Measurements from ENCODE around the gene TMEM121B.

The TMEM121B gene

DNA sequence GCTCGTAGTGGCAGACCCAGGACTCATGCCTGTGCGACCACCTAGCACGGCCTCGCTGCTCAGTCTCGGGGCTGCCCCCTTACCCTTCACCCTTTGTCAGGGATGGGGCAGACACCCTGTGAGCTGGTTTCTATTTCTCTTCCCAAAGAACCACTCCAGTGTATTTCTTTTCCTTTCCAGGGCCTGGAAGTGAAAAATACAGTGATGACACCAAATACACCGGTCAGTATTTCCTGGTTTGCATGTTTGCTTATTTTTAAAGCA, 13.7 kb downstream of the TMEM121B start:
- no peak overlapping the region for H3K27ac ChIP-seq (ENCODE audit: insufficient read depth in 1 of 2, low read depth in 1 of 2, low read length in 2 of 2, poor library complexity in 1 of 2, severe bottlenecking in 2 of 2)
- CTCF ChIA-PET = interaction anchor here (1.1 to 2.5 kb wide), 5 partner anchors 9 to 64 kb away, joined by 3 to 11 read pairs (median 7); no protein-coding TSS in a partner anchor
- H3K36me3 ChIP-seq (ENCODE audit: control insufficient read depth in 4 of 4, insufficient read depth in 4 of 4, low read length in 3 of 4) = peaks cover 2 to 75% (median 29%) of the 10 kb centered on the region in 4 experiments
- H3K27me3 ChIP-seq (replicated peaks in 2 of 5; ENCODE audit: control insufficient read depth in 4 of 5, insufficient read depth in 5 of 5, low read length in 4 of 5) = peaks cover 0 to 5% (median 2%) of the 10 kb centered on the region in 5 experiments
- H3K4me3 ChIP-seq (ENCODE audit: control insufficient read depth in 1 of 7, extremely low read depth in 1 of 7, insufficient read depth in 4 of 7, low read depth in 2 of 7, low read length in 6 of 7) = peak overlapping the region in 4 of 7 experiments; percentile 28 to 64 (median 46)
- no peaks in the 10 kb centered on the region for H3K9me3 ChIP-seq (ENCODE audit: control extremely low read depth in 1 of 5, control insufficient read depth in 4 of 5, insufficient read depth in 2 of 5, low read depth in 1 of 5, low read length in 4 of 5)
- no peak for DNase-seq
- H3K4me1 ChIP-seq (ENCODE audit: control extremely low read depth in 1 of 4, control insufficient read depth in 4 of 4, insufficient read depth in 4 of 4, low read length in 3 of 4) = peaks cover 15 to 70% (median 43%) of the 10 kb centered on the region in 4 experiments
- WGBS (ENCODE audit: insufficient coverage) = 95% methylated on average over 5 of the region's 6 CpGs
- POLR2A ChIA-PET = interaction anchor here (0.5 to 1.2 kb wide), 5 partner anchors 9 to 50 kb away, joined by 3 to 4 read pairs (median 3); no protein-coding TSS in a partner anchor

DNA sequence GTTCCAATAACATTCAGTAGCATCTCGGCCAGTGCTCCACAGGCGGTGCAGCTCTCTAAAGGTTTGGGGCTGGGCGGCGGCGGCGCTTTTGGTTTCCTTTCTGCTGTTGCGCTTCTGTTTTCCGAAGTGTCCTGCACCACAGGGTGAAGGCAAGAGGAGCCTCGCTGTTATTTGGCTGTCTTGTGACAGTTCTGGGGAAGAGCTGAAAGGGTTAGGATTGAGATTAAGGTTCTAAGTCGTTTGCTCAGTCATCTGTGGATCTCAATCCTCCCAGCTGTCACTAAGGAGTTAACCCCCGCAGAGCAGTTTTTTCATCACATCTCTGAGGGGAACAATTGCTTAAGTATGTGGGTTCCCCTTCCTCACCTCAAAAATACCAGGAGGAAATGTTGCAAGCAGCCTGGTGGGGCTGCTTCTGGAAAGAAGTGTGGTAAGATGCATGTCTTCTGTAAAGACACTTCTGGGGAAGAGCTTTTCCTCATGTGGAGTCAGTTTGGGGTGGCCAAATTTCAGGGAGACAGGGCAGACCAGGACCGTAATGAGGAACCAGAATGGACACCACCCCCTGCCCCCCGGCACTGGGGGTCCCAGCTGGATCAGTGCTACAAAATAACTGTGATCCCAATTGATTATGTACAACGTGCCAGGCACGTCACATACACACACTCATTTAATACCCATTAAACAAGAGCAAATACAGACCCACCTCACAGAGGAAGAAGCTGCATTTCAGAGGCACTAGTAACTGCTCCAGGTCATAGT, 14.2 kb downstream of the TMEM121B start:
- peaks cover 0 to 5% (median 2%) of the 10 kb centered on the region in 5 experiments for H3K27me3 ChIP-seq (replicated peaks in 2 of 5; ENCODE audit: control insufficient read depth in 4 of 5, insufficient read depth in 5 of 5, low read length in 4 of 5)
- H3K36me3 ChIP-seq (ENCODE audit: control insufficient read depth in 4 of 4, insufficient read depth in 4 of 4, low read length in 3 of 4) = peaks cover 2 to 76% (median 29%) of the 10 kb centered on the region in 4 experiments
- peak overlapping the region in 6 of 7 experiments; percentile 7 to 64 (median 46) for H3K4me3 ChIP-seq (ENCODE audit: control insufficient read depth in 1 of 7, extremely low read depth in 1 of 7, insufficient read depth in 4 of 7, low read depth in 2 of 7, low read length in 6 of 7)
- WGBS (ENCODE audit: insufficient coverage) = 3% methylated on average over 5 of the region's 15 CpGs
- ChIA-PET POLR2A (interaction anchor here (0.5 to 1.2 kb wide), 5 partner anchors 8 to 51 kb away, joined by 3 to 4 read pairs (median 3); no protein-coding TSS in a partner anchor), CTCF (interaction anchor here (1.7 to 2.9 kb wide), 6 partner anchors 9 to 64 kb away, joined by 4 to 18 read pairs (median 8); no protein-coding TSS in a partner anchor)
- no peak overlapping the region for H3K27ac ChIP-seq (ENCODE audit: insufficient read depth in 1 of 2, low read depth in 1 of 2, low read length in 2 of 2, poor library complexity in 1 of 2, severe bottlenecking in 2 of 2)
- no peaks in the 10 kb centered on the region for H3K9me3 ChIP-seq (ENCODE audit: control extremely low read depth in 1 of 5, control insufficient read depth in 4 of 5, insufficient read depth in 2 of 5, low read depth in 1 of 5, low read length in 4 of 5)
- H3K4me1 ChIP-seq (ENCODE audit: control extremely low read depth in 1 of 4, control insufficient read depth in 4 of 4, insufficient read depth in 4 of 4, low read length in 3 of 4) = peaks cover 15 to 75% (median 48%) of the 10 kb centered on the region in 4 experiments
- peak; percentile 72 to 89 (median 89) for DNase-seq

DNA sequence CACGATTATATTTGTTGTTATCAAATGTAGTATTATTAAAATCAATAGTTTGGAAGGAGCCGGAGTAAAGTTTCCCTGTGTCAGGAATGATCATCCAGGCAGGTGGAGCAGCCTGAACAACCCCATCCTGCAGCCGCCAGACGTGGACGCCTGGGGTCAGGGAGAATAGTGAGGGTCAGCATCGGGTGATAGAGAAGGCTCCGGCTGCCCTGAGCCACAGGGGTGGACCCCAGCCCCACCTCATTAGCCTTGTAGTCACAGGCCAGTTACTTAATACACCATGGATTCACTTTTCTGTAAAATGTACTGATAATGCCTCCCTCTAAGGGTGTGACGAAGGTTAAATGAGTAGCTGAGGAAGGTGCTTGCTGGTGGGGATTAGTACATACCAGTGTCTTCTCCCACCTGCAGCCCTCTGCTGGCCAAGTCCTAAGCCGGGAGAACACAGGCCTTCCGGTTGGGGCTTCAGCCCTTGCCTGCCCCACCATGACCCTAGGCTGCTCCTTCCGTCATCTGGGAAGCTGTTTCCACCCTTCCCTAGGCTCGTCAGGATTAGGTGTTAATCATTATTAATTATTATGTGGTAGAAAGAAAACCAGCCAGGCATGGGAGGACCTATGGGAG, 14.9 kb downstream of the TMEM121B start:
- CTCF ChIA-PET = interaction anchor here (1.7 to 2.9 kb wide), 6 partner anchors 10 to 65 kb away, joined by 4 to 18 read pairs (median 8); no protein-coding TSS in a partner anchor
- WGBS (ENCODE audit: insufficient coverage) = 60% methylated on average over 5 of the region's 12 CpGs

DNA sequence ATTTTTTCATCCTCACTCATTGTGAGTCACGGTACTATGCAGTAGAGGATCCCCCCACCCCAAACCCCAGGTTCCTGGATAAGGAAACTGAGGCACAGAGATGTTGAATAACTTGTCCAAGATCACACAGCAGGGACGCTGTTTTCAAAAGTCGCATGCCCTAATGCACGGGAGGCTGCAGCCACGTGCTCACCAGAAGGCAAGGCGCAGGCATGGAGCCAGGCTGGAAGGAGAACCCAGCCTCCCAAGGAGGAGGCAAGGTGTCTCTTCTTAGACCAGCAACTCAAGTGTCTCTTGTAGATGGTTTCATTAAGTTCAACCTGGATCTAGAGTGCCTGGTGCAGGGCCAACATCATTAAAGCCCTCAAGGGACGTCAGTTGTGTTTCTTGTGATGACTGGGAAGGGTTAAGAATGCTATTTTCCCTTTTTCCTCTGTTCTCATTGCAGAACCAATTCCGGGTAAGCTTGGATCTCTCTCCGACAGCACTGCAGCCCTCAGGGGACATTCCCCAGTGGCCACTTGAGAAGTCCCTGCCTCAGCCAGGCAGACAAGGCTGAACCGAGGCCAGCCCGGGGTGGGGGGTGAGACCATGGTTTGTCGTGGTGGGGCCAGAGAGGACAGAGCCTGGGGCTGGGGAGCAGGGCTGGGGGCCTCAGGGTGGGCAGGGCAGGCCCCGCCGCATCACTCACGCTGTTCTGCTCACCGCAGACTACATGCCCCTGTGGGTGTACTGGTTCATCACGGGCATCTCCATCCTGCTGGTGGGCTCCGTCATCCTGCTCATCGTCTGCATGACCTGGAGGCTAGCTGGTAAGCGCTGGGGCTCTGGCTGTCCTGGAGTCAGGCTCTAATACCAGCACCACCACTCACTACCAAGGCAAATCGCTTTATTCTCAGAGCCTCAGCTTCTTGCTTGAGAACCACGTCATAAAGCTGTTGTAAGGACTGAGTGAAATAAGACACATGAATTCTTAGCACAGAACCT, 15.7 kb downstream of the TMEM121B start:
- 97% methylated on average over 19 of the region's 22 CpGs for WGBS (ENCODE audit: insufficient coverage)
- Histone ChIP-seq H3K9me3 (ENCODE audit: control extremely low read depth in 1 of 5, control insufficient read depth in 4 of 5, insufficient read depth in 2 of 5, low read depth in 1 of 5, low read length in 4 of 5) (no peaks in the 10 kb centered on the region), H3K4me1 (ENCODE audit: control extremely low read depth in 1 of 4, control insufficient read depth in 4 of 4, insufficient read depth in 4 of 4, low read length in 3 of 4) (peaks cover 24 to 82% (median 62%) of the 10 kb centered on the region in 4 experiments), H3K27me3 (replicated peaks in 2 of 5; ENCODE audit: control insufficient read depth in 4 of 5, insufficient read depth in 5 of 5, low read length in 4 of 5) (peaks cover 0 to 8% (median 0%) of the 10 kb centered on the region in 5 experiments), H3K4me3 (ENCODE audit: control insufficient read depth in 1 of 7, extremely low read depth in 1 of 7, insufficient read depth in 4 of 7, low read depth in 2 of 7, low read length in 6 of 7) (no peak overlapping the region), H3K36me3 (ENCODE audit: control insufficient read depth in 4 of 4, insufficient read depth in 4 of 4, low read length in 3 of 4) (peaks cover 6 to 78% (median 36%) of the 10 kb centered on the region in 4 experiments), H3K27ac (ENCODE audit: insufficient read depth in 1 of 2, low read depth in 1 of 2, low read length in 2 of 2, poor library complexity in 1 of 2, severe bottlenecking in 2 of 2) (no peak overlapping the region)
- no peak for DNase-seq
- ChIA-PET POLR2A (no interaction called here), CTCF (interaction anchor here (0.5 to 2.9 kb wide), 6 partner anchors 9 to 446 kb away, joined by 3 to 18 read pairs (median 4); no protein-coding TSS in a partner anchor)

More for the DNA sequence above, 14.9 kb downstream of the TMEM121B start:
- no peak for DNase-seq
- peaks cover 20 to 81% (median 54%) of the 10 kb centered on the region in 4 experiments for H3K4me1 ChIP-seq (ENCODE audit: control extremely low read depth in 1 of 4, control insufficient read depth in 4 of 4, insufficient read depth in 4 of 4, low read length in 3 of 4)
- no peak overlapping the region for H3K27ac ChIP-seq (ENCODE audit: insufficient read depth in 1 of 2, low read depth in 1 of 2, low read length in 2 of 2, poor library complexity in 1 of 2, severe bottlenecking in 2 of 2)
- H3K4me3 ChIP-seq (ENCODE audit: control insufficient read depth in 1 of 7, extremely low read depth in 1 of 7, insufficient read depth in 4 of 7, low read depth in 2 of 7, low read length in 6 of 7) = peak overlapping the region in 5 of 7 experiments; percentile 32 to 64 (median 52)
- H3K9me3 ChIP-seq (ENCODE audit: control extremely low read depth in 1 of 5, control insufficient read depth in 4 of 5, insufficient read depth in 2 of 5, low read depth in 1 of 5, low read length in 4 of 5) = no peaks in the 10 kb centered on the region
- peaks cover 0 to 5% (median 1%) of the 10 kb centered on the region in 5 experiments for H3K27me3 ChIP-seq (replicated peaks in 2 of 5; ENCODE audit: control insufficient read depth in 4 of 5, insufficient read depth in 5 of 5, low read length in 4 of 5)
- POLR2A ChIA-PET = interaction anchor here (0.8 to 1.2 kb wide), 3 partner anchors 8 to 51 kb away, joined by 3 to 4 read pairs (median 4); no protein-coding TSS in a partner anchor
- peaks cover 2 to 76% (median 32%) of the 10 kb centered on the region in 4 experiments for H3K36me3 ChIP-seq (ENCODE audit: control insufficient read depth in 4 of 4, insufficient read depth in 4 of 4, low read length in 3 of 4)

DNA sequence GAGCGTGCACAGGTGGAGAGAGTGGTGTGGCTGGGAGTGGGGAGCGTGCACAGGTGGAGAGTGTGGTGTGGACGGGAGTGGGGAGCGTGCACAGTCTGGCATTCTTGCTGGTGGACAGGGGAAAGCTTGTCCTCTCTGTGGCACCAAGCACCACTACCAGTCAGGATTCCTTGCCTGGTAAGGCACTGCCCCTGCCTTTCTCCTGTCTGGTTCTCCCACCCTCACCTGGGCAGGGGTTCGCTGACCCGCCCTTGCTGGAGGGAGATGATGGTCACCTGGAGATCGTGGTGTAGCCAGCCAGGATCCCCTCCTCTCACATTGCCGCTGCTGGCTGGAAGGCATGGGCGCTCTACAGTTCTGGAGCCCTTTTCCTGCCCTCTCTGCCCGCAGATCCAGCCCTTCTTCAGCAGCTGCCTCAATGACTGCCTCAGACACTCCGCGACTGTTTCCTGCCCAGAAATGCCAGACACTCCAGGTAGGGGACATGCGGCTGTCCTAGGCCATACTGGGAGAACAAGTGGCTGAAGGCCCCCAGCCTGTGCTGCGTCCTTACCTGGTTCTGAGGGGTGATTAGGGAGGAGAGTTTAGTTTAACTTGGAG, 16.7 kb downstream of the TMEM121B start:
- peaks cover 30 to 91% (median 66%) of the 10 kb centered on the region in 4 experiments for H3K4me1 ChIP-seq (ENCODE audit: control extremely low read depth in 1 of 4, control insufficient read depth in 4 of 4, insufficient read depth in 4 of 4, low read length in 3 of 4)
- POLR2A ChIA-PET = no interaction called here

DNA sequence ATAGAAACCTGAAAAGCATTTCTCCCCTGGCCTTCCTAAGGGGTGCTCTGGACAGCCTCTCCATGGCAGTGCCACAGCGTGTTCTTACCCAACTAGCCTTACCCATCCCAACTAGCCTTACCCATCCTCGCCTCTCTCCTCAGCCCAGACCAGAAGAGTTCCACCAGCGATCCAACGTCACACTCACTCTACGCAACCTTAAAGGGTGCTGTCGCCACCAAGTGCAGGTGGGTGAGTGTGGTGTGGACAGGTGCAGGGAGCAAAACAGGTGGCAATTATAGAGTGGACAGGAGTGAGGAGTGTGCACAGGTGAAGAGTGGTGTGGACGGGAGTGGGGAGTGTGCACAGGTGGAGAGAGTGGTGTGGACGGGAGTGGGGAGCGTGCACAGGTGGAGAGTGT, 17.8 kb downstream of the TMEM121B start:
- Histone ChIP-seq H3K36me3 (ENCODE audit: control insufficient read depth in 4 of 4, insufficient read depth in 4 of 4, low read length in 3 of 4) (peaks cover 7 to 80% (median 33%) of the 10 kb centered on the region in 4 experiments), H3K27ac (ENCODE audit: insufficient read depth in 1 of 2, low read depth in 1 of 2, low read length in 2 of 2, poor library complexity in 1 of 2, severe bottlenecking in 2 of 2) (no peak overlapping the region), H3K4me3 (ENCODE audit: control insufficient read depth in 1 of 7, extremely low read depth in 1 of 7, insufficient read depth in 4 of 7, low read depth in 2 of 7, low read length in 6 of 7) (no peak overlapping the region), H3K27me3 (replicated peaks in 2 of 5; ENCODE audit: control insufficient read depth in 4 of 5, insufficient read depth in 5 of 5, low read length in 4 of 5) (peaks cover 0 to 8% (median 0%) of the 10 kb centered on the region in 5 experiments), H3K4me1 (ENCODE audit: control extremely low read depth in 1 of 4, control insufficient read depth in 4 of 4, insufficient read depth in 4 of 4, low read length in 3 of 4) (peaks cover 31 to 96% (median 71%) of the 10 kb centered on the region in 4 experiments), H3K9me3 (ENCODE audit: control extremely low read depth in 1 of 5, control insufficient read depth in 4 of 5, insufficient read depth in 2 of 5, low read depth in 1 of 5, low read length in 4 of 5) (no peaks in the 10 kb centered on the region)
- no peak for DNase-seq
- POLR2A ChIA-PET = no interaction called here
- CTCF ChIA-PET = no interaction called here
- WGBS (ENCODE audit: insufficient coverage) = 99% methylated on average over 6 of the region's 9 CpGs

More for the DNA sequence above, 16.7 kb downstream of the TMEM121B start:
- Histone ChIP-seq H3K27me3 (replicated peaks in 2 of 5; ENCODE audit: control insufficient read depth in 4 of 5, insufficient read depth in 5 of 5, low read length in 4 of 5) (peaks cover 0 to 8% (median 0%) of the 10 kb centered on the region in 5 experiments), H3K4me3 (ENCODE audit: control insufficient read depth in 1 of 7, extremely low read depth in 1 of 7, insufficient read depth in 4 of 7, low read depth in 2 of 7, low read length in 6 of 7) (no peak overlapping the region), H3K27ac (ENCODE audit: insufficient read depth in 1 of 2, low read depth in 1 of 2, low read length in 2 of 2, poor library complexity in 1 of 2, severe bottlenecking in 2 of 2) (no peak overlapping the region), H3K9me3 (ENCODE audit: control extremely low read depth in 1 of 5, control insufficient read depth in 4 of 5, insufficient read depth in 2 of 5, low read depth in 1 of 5, low read length in 4 of 5) (no peaks in the 10 kb centered on the region), H3K36me3 (ENCODE audit: control insufficient read depth in 4 of 4, insufficient read depth in 4 of 4, low read length in 3 of 4) (peaks cover 9 to 82% (median 37%) of the 10 kb centered on the region in 4 experiments)
- no peak for DNase-seq
- CTCF ChIA-PET = interaction anchor here (2.9 kb wide), 1 partner anchor 16 kb away, joined by 18 read pairs; no protein-coding TSS in a partner anchor
- WGBS (ENCODE audit: insufficient coverage) = 98% methylated on average over 10 of the region's 14 CpGs
